CD4-positive, alpha-beta T cell treated with Interleukin-15 for 1 hour (primary cell): ENCODE results near the gene STK11IP.
A peak's percentile ranks its signal among the peaks of the same experiment; 100 is the strongest.

Experiments used
- DNase-seq: peaks from one replicate; pipeline ENCODE4 v3.0.0-alpha.2; 2020

Gene STK11IP, protein sequence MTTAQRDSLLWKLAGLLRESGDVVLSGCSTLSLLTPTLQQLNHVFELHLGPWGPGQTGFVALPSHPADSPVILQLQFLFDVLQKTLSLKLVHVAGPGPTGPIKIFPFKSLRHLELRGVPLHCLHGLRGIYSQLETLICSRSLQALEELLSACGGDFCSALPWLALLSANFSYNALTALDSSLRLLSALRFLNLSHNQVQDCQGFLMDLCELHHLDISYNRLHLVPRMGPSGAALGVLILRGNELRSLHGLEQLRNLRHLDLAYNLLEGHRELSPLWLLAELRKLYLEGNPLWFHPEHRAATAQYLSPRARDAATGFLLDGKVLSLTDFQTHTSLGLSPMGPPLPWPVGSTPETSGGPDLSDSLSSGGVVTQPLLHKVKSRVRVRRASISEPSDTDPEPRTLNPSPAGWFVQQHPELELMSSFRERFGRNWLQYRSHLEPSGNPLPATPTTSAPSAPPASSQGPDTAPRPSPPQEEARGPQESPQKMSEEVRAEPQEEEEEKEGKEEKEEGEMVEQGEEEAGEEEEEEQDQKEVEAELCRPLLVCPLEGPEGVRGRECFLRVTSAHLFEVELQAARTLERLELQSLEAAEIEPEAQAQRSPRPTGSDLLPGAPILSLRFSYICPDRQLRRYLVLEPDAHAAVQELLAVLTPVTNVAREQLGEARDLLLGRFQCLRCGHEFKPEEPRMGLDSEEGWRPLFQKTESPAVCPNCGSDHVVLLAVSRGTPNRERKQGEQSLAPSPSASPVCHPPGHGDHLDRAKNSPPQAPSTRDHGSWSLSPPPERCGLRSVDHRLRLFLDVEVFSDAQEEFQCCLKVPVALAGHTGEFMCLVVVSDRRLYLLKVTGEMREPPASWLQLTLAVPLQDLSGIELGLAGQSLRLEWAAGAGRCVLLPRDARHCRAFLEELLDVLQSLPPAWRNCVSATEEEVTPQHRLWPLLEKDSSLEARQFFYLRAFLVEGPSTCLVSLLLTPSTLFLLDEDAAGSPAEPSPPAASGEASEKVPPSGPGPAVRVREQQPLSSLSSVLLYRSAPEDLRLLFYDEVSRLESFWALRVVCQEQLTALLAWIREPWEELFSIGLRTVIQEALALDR

DNA sequence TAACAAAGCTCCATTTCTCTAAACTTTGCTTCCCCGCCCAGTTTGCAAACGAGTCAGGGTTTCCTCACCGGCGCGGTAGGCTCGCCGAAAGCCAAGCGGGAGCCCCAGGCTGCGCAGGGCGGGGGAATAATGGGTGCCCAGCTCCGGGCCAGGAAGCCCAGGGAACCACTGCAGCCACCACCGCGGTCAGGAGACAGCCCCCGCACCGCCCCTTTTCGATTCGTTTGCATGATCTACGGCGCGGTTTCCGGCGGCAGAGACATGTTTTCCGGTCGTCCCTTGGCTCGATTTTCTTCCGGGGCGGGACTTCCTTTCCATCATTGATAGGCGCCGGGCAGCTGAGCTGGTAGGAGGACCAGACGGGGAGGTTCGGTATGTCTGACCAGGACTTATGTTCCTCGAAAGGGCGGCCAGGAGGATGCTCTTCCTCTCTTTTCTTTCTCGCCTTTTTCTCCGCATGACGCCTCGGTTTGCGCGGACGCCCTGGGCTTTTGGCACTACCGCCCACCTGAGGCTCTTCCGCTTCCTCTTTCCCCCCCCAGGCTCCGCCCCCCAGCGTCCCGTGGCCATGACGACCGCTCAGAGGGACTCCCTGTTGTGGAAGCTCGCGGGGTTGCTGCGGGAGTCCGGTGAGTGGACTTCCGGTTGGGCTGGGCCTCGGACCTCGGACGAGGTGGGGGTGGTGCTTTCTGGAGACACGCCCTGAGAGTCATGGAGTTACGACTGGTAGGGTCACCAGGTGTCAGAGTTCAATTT lies at the start of gene STK11IP:
STK11IP (plus strand) TSS at position 306 of the 756 bp plus-strand sequence; CDS start at position 569, 263 bp downstream.
- DNase-seq: peak; percentile 88

DNA sequence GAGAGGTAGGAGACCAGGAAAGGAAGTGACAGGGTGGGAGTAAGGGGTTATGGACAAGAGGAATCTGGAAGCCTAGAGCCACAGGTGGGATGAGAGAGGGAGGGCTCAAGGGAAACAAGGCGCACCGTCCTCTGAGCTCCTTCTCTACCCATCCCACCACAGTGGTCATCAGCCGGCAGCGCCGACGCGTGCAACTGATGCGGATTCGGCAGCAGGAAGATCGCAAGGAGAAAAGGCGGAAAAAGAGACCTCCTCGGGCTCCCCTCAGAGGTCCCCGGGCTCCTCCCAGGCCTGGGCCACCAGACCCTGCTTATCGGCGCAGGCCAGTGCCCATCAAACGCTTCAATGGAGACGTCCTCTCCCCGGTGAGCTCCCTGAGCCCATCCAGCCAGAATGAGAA lies 48.7 kb upstream of the STK11IP start:
- no peak for DNase-seq

DNA sequence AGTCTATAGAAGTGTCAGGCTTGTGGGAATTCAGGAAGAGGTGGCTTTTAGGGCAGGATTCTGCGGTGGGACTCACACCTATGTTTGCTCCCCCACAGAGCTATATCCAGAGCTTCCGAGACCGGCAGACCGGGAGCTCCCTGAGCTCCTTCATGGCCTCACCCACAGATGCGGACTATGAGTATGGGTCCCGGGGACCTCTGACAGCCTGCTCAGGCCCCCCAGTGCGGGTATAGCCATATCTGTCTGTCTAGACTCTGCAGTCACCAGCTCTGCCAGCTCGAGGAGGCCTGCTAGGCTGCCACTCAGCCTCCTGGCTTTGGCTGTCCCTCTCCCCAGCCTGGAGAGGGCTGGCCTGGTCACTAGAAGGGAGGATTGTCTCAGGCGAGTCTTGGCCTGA lies 48.0 kb upstream of the STK11IP start:
- DNase-seq: no peak

DNA sequence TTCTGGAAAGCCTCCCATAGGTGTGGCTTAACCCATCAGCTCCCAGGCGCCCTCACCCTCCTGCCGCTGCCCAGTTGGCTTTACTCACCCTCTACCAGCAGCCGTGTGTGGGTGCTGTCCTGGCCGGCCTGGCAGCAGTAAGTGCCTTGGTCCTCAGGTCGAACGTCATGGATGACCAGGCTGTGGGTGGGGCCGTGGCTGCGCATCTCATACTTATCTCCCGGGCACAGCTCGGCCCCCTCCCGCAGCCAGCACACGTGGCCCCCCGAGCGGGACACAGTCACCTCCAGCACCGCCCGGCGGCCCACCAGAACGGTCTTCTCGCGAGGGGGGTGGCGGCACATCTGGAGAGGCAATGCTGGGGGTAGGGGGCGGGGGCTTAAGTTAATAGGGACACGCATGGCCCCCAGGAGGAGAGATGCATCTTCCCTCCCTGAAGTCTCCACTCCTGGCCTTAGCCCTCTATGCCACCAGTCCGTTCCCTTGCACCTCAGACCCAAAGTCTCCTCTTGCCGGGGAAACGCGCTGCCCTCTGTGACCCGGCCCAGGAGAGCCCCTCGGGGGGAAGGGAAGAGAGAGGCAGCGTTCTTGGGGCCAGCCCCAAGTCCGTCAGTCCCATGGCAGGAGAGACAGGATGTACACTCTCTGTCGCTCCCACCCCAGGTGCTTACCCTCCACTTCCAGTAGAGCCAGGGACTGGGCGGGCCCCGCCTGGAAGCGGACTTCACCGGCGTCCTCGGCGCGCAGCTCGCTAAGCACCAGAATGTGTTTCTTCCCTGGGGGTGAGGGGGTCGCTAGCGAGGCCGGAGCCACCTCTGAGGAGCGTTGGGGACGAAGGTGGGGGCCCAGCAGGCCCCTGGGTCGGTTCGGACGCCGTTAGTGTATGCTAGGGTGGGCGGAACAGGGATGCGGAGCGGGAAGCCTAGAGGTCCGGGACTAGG lies 45.9 kb upstream of the STK11IP start:
- no peak for DNase-seq

DNA sequence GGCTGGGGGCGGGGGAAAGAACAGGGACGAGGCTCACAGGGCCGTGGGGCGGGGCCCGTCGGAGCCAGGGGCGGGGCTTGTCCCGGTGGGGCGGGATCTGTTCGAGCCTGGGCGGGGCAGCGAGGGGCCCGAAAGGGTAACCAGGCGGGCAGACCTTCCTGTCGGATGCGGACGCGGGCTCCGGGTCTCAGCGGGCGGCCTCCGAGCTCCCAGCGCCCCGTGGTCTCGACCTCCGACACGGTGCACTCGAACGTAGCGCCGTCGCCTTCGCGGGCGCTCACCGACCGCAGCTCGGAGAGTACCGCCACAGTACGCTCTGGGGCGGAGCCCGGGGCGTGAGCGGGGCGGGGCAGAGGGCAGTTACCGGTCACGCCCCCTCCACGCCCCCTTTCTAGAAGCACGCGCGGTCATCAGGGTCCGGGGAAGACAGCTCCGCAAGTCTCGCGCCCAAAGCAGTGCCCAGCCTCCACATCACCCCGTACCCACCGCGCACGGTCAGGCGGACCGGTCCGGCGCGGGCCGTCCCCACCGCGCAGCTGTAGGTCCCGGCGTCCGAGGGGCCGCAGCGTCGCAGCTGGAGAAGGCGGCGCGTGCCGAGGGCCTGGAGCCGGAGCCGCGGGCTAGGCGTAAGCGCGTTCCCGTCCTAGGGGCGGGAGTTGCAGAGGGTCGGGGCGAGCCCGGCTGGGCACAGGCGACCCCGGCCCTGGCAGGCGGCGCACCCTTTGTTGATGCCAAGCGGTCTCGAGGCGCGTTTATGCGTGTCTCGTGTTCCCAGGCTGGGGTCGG lies 45.1 kb upstream of the STK11IP start:
- peak; percentile 78 for DNase-seq

DNA sequence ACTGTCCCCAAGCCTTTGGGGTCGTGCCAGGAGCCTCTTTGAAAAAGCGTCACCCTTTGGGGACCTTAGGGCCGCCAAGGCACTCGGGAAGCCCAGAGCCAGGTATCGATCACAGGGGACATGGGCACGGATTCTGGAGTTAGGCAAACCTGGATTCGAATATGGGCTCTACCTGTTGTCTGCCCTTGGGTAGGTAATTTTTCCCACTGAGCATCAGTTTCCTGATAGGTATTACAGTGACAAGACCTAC lies 44.6 kb upstream of the STK11IP start:
- DNase-seq: no peak

DNA sequence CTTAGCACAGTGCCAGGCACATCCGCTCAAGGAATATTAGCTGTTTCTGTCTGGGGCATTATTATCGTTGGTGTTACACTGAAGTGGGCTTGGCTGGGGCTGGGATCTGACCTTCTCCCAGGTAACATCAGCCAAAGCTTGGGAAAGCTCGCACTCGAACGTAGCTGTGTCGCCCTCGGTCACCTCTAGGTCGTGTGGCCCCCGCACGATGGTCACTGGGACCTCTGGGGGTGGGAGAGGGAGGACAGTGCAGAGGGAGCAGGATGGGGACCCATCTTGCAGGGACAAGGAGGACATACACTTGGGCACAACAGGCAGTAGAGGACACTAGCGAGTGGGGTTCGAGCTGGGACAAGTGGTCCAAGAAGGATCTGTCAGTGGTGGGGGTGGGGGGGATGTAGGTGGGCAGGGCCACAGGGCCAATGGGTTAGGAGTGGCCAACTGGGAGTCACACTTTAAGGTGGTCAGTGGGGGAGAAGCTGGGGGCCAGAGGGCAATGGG lies 44.1 kb upstream of the STK11IP start:
- no peak for DNase-seq

DNA sequence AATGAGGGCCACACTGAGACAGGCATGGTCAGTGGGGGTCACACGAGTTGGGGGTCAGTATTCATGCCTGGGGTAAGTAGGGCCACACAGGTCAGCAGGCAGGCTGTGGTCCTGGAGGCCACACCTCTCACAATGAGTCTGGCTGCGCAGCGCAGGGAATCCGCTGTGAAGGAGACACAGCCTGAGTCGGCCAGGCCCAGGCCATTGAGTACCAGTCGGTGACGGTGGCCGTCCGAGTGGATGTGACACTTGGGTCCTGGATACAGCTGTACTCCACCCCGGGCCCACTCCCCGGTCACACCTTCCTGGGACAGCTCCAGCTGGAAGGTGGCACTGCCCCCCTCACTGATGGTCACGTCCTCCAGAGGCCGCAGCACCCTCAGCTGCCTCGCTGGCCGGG lies 43.3 kb upstream of the STK11IP start:
- DNase-seq: no peak

DNA sequence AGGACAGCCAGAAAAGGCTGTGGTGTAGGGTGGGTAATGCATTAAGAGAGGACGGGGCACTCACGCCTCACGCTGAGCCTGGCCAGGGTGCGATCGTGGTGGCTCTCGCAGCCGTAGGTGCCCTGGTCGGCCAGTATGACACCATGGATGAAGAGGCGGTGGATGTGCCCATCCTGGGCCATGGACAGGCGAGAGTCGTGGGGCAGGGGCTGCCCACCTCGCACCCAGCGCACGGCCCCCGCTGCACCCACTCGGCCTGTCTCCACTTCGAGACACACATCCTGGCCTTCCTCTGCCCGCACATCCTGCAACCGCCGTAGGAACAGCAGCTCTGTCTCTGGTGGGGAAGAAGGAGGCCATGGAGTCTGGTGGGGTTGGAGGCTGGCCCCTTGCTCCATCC lies 41.7 kb upstream of the STK11IP start:
- no peak for DNase-seq

DNA sequence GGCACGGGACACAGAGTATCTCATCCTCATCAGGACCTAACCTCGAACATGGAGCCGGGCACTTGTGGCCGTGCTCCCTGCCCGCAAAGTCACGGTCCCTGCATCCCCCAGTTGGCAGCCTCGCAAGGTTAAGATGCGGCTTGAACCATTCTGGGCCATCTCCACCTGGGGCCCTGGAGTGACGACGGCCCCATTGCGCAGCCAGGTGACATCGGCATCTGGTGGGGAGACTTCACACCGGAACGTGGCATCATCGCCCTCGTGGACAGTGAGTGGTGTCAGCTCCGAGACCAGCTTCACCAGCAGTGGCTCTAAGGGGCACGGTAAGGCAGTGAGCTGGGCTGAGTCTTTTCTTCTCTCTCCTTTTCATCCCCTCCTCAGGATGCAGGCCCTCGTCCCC lies 41.2 kb upstream of the STK11IP start:
- no peak for DNase-seq

DNA sequence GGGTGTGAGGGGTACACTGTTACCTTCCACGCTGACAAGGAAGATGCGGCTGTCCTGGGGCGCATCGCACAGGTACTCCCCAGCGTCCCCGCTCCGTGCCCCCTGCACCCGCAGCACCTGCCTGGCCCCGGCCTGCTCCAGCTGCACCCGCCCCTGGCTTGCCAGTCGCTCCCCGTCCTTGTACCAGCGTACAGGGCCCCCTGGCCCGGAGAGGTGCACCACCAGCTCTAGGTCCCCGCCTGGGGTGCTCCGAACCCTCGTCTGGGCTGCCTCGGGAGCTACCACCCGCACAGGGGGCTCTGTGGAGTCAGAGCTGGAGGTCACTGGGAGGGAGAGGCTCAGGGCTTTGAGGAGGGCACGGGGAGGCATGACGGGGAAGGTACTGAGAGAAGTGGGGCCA lies 40.3 kb upstream of the STK11IP start:
- no peak for DNase-seq

DNA sequence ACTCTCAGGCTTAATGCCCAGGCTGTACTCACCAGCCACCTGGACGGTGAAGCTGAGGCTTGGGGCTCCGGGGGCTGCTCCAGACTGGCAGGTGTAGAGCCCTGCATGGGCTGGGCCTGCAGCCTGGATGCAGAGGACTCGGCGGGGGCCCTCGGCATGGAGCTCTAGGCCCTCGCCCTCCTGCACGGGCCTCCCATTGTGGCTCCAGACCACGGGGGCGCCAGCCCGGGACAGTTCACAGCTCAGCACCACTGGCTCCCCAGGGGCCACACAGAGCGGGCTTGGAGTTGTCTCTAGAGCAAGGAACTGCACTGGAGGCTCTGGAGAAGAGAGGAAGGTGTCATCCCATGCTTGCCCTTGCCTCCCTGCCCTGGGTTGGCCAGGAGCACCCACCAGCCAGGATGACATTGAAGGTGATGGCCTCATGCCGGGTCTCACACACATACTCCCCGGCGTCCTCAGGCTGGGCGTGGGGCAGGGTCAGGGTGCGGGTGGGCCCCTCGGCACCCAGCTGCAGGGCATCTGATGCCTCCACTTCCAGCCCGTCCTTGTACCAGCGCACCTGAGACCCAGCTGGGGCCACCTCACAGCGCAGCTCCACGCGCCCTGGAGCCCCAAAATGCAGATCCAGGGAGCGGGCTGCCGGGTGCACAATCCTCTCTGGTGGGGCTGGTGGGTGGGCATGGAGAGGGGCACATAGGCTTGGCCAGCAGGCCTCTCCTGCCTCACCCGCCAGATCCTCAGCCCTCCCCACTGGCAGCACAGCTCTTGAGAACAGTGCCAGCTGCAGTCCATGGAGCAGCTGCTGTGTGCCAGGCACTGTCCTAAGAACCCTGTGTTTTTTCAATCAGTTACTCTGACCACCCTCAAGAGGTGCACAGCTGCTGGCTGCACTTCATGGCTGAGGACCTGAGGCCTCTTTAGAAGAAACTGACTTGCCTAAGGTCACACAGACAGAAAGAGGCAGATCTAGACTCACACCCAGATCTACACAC lies 39.6 kb upstream of the STK11IP start:
- DNase-seq: no peak

DNA sequence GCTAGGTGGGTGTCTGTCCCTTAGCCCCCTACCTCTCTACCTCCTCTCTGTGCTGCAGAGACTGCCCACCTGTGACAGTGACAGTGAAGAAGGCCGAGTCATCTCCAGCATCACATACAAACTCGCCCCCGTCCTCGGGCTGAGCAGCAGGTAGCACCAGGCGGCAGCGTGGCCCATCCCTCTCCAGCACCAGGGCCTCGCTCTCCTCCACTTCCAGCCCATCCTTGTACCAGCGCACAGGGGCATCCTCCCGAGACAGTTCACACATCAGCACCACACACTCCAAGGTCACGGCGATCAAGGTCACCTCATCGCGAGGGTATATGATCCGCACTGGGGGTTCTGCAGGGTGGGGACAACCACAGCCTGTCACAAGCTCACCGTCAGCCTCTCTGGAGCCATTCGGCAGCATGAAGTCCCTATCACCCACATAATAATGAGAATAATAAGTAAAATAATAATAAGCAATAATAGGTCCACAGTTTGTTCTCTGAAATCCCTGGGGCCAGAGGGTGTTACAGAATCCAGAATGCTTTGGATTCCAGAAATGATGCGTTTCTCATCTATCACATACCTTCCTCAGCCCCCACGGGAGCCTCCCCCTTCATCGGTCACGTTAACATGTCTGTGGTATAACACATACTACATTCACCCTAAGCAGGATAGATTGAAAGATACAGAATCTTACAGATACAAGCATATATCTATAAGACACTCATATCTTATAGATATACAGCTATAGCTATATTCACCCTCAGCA lies 38.3 kb upstream of the STK11IP start:
- no peak for DNase-seq

DNA sequence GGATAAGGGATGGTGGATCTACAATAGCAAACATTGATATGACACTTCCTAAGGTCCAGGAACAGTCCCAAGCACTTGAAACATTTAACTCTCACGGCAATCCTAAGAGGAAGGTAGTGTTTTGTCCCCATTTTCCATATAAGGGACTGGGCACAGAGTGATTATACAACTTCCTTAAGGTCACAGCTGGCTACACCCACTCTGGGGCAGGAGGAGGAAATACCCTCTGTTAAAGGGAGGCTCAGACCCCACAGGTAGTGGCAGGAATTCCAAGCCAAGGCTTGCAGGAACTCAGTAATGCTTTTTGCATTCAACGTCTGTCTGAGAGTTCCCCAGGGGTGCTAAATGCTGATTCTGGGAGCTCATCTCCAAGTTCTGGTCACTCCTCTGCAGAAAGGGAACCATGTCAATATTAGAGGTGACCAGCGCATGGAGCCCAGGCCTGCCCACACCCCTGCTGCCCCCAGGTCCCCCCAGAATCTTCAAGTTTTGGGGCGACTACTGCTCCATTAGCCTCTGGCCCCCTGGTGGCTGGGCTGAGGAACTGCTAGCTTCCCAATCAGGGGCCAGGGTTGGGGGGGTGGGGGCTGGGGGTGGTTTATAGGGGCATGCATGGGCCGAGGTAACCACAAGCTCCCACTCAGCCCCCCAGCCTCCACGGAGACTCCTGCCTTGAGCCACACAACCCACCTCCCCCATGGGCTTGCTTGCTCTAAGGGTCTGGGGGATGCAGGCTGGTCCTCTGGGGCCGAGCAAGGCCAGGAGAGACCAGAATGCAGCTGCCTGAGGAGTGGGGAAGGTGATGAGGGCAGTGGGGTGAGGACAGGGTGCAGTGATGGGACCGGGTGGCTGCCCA lies 37.4 kb upstream of the STK11IP start:
- DNase-seq: no peak

DNA sequence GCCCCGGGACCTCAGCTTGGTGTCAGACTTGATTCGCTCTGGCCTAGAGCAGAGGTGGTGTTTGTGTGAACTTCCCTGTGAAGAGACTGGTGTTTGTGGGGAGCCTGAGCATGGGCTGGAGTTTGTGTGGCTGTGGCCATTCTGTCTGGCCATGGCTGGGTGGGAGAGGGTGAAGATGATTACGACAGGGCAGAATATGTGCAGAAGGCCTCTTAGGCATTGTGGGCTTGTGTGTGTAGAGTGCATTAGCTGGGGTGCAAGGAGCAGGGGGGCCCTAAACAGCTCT lies 36.8 kb upstream of the STK11IP start:
- DNase-seq: no peak

DNA sequence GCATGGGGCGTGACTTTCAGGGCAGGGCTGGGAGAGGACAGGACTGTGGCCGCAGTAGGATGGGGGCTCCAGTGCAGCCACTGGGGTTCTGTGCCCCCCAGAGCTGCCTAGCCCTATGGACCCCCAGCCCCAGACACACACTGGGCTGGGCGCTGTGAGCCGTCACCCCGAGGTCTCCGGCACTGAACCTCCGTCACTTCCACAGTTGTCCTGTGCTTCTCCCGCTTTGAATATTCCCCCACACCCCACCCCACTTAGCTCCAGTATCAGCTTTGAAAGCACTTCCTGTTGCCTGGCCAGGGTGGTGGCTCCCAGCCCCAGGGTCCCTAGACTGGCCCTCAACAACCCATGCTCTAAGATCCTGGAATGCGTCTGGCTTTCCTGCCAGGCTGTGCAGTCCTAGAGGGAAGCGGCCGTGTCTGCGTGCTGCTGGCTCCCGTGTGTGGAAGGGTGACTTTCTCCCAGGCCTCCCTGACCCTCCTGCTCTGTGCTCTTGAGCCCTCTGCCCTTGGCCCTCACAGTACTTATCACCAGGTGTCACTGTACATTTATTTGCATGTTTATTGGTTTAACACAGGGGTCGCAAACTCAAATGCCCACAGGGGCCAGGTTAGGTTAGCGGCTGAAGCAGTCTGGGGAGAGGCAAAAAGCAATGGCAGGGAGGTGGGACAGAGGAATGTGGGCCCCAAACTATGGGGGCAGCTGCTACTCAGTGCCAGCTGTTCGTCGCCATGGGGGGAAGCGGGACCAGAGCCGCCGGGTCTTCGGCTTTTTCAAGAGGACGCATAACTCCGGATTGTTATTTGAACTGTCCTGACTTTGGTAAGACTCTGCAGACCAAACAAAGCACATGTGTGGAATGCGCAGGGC lies 36.2 kb upstream of the STK11IP start:
- no peak for DNase-seq
